GM23248 (cell line): ENCODE measurements around the gene TMEM117. TPM values are rescaled to one million over a fixed set of nuclear protein-coding genes. Genes with fewer than 3 reads are reported as not detected.
"Not testable (repeated sequence)": the region's sequence is repeated elsewhere in the genome, so short reads cannot be mapped to it uniquely, and the experiment has no call there.

Experiments used
- DNase-seq: peaks from one replicate; pipeline ENCODE4 v3.0.0-alpha.2; 2015
- H2AFZ ChIP-seq: fragments of 200-600 bp; sonication (generic); 2 replicates; pipeline ENCODE4 v1.6.1; 2016; ENCODE audit warnings: antibody characterized with exemption
- H3F3A ChIP-seq: fragments of 200-600 bp; sonication (generic); 2 replicates; pipeline ENCODE4 v1.6.1; 2016; ENCODE audit warnings: mild to moderate bottlenecking, antibody characterized with exemption, mixed run types; ENCODE audit not compliant: insufficient read depth
- H3K27ac ChIP-seq: fragments of 200-600 bp; sonication (generic); 2 replicates; pipeline ENCODE4 v1.5.1; 2016; ENCODE audit warnings: mild to moderate bottlenecking
- H3K27me3 ChIP-seq: fragments of 200-600 bp; sonication (generic); replicated peaks from 2 replicates; pipeline ENCODE4 v1.6.1; 2016; ENCODE audit warnings: mild to moderate bottlenecking; ENCODE audit not compliant: insufficient read depth
- H3K36me3 ChIP-seq: fragments of 200-600 bp; sonication (generic); 2 replicates; pipeline ENCODE4 v1.6.1; 2016; ENCODE audit warnings: low read depth, mild to moderate bottlenecking
- H3K4me1 ChIP-seq: fragments of 200-600 bp; sonication (generic); 2 replicates; pipeline ENCODE4 v1.6.1; 2016; ENCODE audit warnings: mild to moderate bottlenecking; ENCODE audit not compliant: insufficient read depth
- H3K4me2 ChIP-seq: fragments of 200-600 bp; sonication (generic); one replicate; pipeline ENCODE4 v1.6.1; 2016; ENCODE audit warnings: mild to moderate bottlenecking; ENCODE audit not compliant: unreplicated experiment
- H3K4me3 ChIP-seq: fragments of 200-600 bp; sonication (generic); 2 replicates; pipeline ENCODE4 v1.5.1; 2016; ENCODE audit warnings: mild to moderate bottlenecking
- H3K79me2 ChIP-seq: fragments of 200-600 bp; sonication (generic); 2 replicates; pipeline ENCODE4 v1.6.1; 2016; ENCODE audit warnings: mild to moderate bottlenecking; ENCODE audit not compliant: insufficient read depth
- H3K9ac ChIP-seq: fragments of 200-600 bp; sonication (generic); 2 replicates; pipeline ENCODE4 v1.6.1; 2016; ENCODE audit warnings: mild to moderate bottlenecking
- H3K9me2 ChIP-seq: fragments of 200-600 bp; sonication (generic); 2 replicates; pipeline ENCODE4 v1.6.1; 2016; ENCODE audit warnings: mixed run types, mild to moderate bottlenecking, moderate library complexity; ENCODE audit not compliant: insufficient read depth
- H3K9me3 ChIP-seq: fragments of 200-600 bp; sonication (generic); one replicate; pipeline ENCODE4 v1.6.1; 2017; ENCODE audit warnings: low read depth
- H4K20me1 ChIP-seq: fragments of 200-600 bp; sonication (generic); 2 replicates; pipeline ENCODE4 v1.6.0; 2016; ENCODE audit not compliant: insufficient read depth
- EZH2 ChIP-seq: fragments of 200-600 bp; sonication (generic); IDR thresholded peaks from 2 replicates; pipeline ENCODE4 v1.6.1; 2018; ENCODE audit warnings: antibody characterized with exemption, mild to moderate bottlenecking; ENCODE audit not compliant: insufficient read depth, poor library complexity, severe bottlenecking
- EZH2phosphoT487 ChIP-seq: fragments of 200-600 bp; sonication (generic); IDR thresholded peaks from 2 replicates; pipeline ENCODE4 v1.6.1; 2018; ENCODE audit warnings: antibody characterized with exemption, moderate library complexity, mild to moderate bottlenecking, low read depth; ENCODE audit not compliant: insufficient read depth
- WGBS, 2 experiments: methylation state at CpG; one replicate each; pipeline ENCODE4 v1.1.6; 2015 to 2017; ENCODE audit warnings: low lambda C conversion rate in 2 of 2, low coverage in 1 of 2; ENCODE audit errors: missing lambda C conversion rate in 2 of 2; 5-methylcytosine and 5-hydroxymethylcytosine counted together
- in situ Hi-C: fragments of 300-500 bp; cut with MboI; formaldehyde crosslinking; loops from 2 replicates; pipeline ENCODE4 v1.15.0; 2020
- polyA plus RNA-seq: library from polyadenylated mRNA; unstranded; fragments of >200 nt; fragmentation: Nextera tagmentation; extraction: Ambion mirVana; gene quantifications from 2 replicates; pipeline ENCODE4 v1.2.1, GENCODE V29; 2016
- total RNA-seq: library from RNA; depleted of rRNA; stranded (reverse); fragments of >200 nt; shearing (Covaris generic); gene quantifications from 2 replicates; pipeline ENCODE4 v1.2.3, GENCODE V29; 2014

The TMEM117 gene
- total and polyA plus RNA-seq, 2 experiments from 2014 or later = 12.1 to 19.1 TPM

DNA sequence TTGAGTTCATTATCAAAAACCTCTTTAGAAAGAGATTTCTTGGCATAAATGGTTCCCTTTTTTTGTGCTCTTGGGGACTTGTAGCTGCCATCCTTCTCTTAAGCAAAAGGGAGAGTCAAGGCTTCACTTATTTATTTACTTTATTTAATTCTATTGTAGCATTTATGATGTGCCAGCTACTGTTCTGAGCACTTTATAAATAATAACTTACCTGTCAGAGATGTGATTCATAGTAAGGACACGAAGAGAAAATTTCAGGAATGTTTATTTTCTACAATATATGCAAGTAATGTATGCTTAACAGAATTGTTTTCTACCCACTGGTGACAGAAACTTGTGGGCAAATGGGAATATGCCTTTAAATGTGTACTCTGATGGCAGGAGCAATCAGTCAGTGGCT lies 33.3 kb downstream of the TMEM117 start:
- Histone ChIP-seq H3K4me2 (no peak overlapping the region), H3F3A (no peaks in the 10 kb centered on the region), H3K36me3 (no peaks in the 10 kb centered on the region), H3K4me1 (no peaks in the 10 kb centered on the region), H3K9me3 (no peaks in the 10 kb centered on the region), H3K9me2 (no peaks in the 10 kb centered on the region), H3K27me3 (no peaks in the 10 kb centered on the region), H3K27ac (no peak overlapping the region), H3K79me2 (no peaks in the 10 kb centered on the region), H4K20me1 (no peaks in the 10 kb centered on the region), H3K9ac (no peak overlapping the region), H3K4me3 (no peak overlapping the region), H2AFZ (no peak overlapping the region)
- DNase-seq = no peak
- WGBS, 2 experiments = 69 to 79% methylated on average over 1 of the region's 1 CpG
- in situ Hi-C loops = no loop called here
- TF ChIP-seq EZH2 (no peak), EZH2phosphoT487 (no peak)

DNA sequence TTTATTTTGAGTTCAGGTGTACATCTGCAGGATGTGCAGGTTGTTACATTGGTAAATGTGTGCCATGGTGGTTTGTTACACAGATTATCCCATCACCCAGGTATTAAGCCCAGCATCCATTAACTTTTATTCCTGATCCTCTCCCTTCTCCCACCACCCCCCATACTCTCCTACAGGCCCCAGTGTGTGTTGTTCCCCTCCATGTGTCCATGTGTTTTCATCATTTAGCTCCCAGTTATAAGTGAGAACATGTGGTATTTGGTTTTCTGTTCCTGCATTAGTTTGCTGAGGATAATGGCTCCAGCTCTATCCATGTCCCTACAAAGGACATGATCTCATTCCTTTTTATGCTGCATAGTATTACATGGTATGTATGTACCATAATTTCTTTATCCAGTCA lies 33.9 kb downstream of the TMEM117 start:
- H3K36me3 ChIP-seq, H3F3A ChIP-seq, H3K9me3 ChIP-seq, in situ Hi-C loops, H4K20me1 ChIP-seq, H3K4me2 ChIP-seq, H3K9ac ChIP-seq, H3K9me2 ChIP-seq, H3K27me3 ChIP-seq, H3K27ac ChIP-seq, H3K79me2 ChIP-seq, H3K4me3 ChIP-seq, H3K4me1 ChIP-seq, DNase-seq, H2AFZ ChIP-seq: not testable (repeated sequence)

DNA sequence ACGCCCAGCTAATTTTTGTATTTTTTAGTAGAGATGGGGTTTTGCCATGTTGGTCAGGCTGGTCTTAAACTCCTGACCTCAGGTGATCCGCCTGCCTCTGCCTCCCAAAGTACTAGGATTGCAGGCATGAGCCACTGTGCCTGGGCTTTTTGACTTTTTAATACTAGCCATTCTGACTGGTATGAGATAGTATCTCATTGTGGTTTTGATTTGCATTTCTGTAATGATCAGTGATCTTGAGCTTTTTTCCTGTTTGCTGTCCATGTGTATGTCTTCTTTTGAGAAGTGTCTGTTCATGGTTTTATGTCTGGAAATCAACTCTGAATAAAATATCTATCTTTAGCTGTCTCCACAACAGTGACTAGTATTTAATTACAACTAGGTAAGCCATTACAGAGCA lies 35.4 kb downstream of the TMEM117 start:
- H3K79me2 ChIP-seq, H3K4me2 ChIP-seq, H3K36me3 ChIP-seq, in situ Hi-C loops, H3K9me3 ChIP-seq, H3K9ac ChIP-seq, H3K27me3 ChIP-seq, H2AFZ ChIP-seq, H3K9me2 ChIP-seq, H3K4me1 ChIP-seq, H3K27ac ChIP-seq, H4K20me1 ChIP-seq, H3F3A ChIP-seq, DNase-seq, H3K4me3 ChIP-seq: not testable (repeated sequence)
- WGBS, 2 experiments = 96 to 97% methylated on average over 2 of the region's 2 CpGs

DNA sequence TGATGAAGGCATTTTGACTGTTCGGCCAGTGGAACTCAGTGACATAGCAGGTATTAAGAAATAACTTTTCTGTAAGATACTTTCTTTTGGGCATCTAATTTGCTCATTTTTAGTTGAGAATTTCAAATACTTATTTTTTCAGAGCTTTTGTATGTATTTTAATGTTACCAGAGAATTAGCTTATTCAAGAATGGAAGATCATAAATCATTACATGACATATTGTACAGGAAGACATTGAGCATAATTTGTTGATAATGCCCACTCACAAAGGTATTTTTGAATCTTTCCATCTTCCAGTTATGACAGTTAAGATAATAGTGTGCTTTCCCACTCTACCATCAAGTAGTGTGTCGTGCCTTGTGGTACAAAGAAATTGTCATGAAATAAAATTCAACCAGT lies 36.5 kb downstream of the TMEM117 start:
- H3K36me3 ChIP-seq = no peaks in the 10 kb centered on the region
- no peaks in the 10 kb centered on the region for H4K20me1 ChIP-seq
- H3K9me3 ChIP-seq = no peaks in the 10 kb centered on the region
- H3K4me2 ChIP-seq = no peak overlapping the region
- in situ Hi-C loops = no loop called here
- no peaks in the 10 kb centered on the region for H3F3A ChIP-seq
- TF ChIP-seq EZH2phosphoT487 = no peak
- TF ChIP-seq EZH2 = no peak
- no peaks in the 10 kb centered on the region for H3K4me1 ChIP-seq
- no peak overlapping the region for H3K27ac ChIP-seq
- H3K79me2 ChIP-seq = no peaks in the 10 kb centered on the region
- no peak overlapping the region for H3K4me3 ChIP-seq
- 95 to 98% methylated on average over 2 of the region's 2 CpGs for WGBS, 2 experiments
- DNase-seq = no peak
- H3K27me3 ChIP-seq = no peaks in the 10 kb centered on the region
- H2AFZ ChIP-seq = no peak overlapping the region
- H3K9ac ChIP-seq = no peak overlapping the region
- H3K9me2 ChIP-seq = no peaks in the 10 kb centered on the region

DNA sequence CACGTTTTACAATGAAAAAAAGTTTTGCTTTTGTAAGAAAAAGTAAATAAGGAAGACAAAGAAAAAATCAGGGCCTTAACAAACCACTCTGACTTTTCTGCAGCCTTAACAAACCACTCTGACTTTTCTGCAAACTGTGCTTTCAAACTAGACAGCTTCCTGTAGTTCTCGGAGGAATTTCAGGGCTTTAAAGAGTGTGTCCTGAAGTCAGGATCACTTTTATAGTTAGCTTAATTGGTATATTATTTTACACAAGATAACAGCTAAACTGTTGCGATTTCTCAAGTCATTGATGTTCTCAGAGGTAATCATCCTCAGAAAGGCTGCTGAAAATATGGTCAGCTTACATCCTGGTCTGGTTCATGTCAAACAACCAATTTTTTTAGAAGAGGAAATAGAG lies 42.2 kb downstream of the TMEM117 start:
- DNase-seq = no peak
- H3K9me3 ChIP-seq = no peaks in the 10 kb centered on the region
- in situ Hi-C loops = loop anchor here (25.0 kb wide), 1 partner anchor 416 kb away; no protein-coding TSS in a partner anchor

More for the DNA sequence above, 42.2 kb downstream of the TMEM117 start:
- Histone ChIP-seq H3K27me3 (no peaks in the 10 kb centered on the region), H2AFZ (no peak overlapping the region), H3K36me3 (no peaks in the 10 kb centered on the region), H4K20me1 (no peaks in the 10 kb centered on the region), H3K4me1 (no peaks in the 10 kb centered on the region), H3K4me2 (no peak overlapping the region), H3K9me2 (no peaks in the 10 kb centered on the region), H3K4me3 (no peak overlapping the region), H3K27ac (no peak overlapping the region), H3K79me2 (no peaks in the 10 kb centered on the region), H3K9ac (no peak overlapping the region), H3F3A (no peaks in the 10 kb centered on the region)
- 62 to 64% methylated on average over 3 of the region's 3 CpGs for WGBS, 2 experiments
- TF ChIP-seq EZH2 (no peak), EZH2phosphoT487 (no peak)
